Activated CD8-positive, alpha-beta memory T cell treated with anti-CD3 and anti-CD28 coated beads for 24 hours (primary cell): Measurements from ENCODE around the gene ZNF205.

ENCODE experiments used
- DNase-seq: peaks from one replicate; pipeline ENCODE4 v3.0.0-alpha.2; 2020

The ZNF205 gene

GRCh38 chr16:3106205-3106928 is 6.0 kb upstream of the ZNF205 start:
- DNase-seq: peak; percentile 97

- no peak for DNase-seq
These were observed 642 bp downstream of the ZNF205 start for GRCh38 chr16:3112881-3113574.

GRCh38 chr16:3113765-3114479 is 1.5 kb downstream of the ZNF205 start:
- no peak for DNase-seq

GRCh38 chr16:3115003-3115402 is 2.6 kb downstream of the ZNF205 start:
- DNase-seq: no peak

GRCh38 chr16:3115561-3115960 is 3.2 kb downstream of the ZNF205 start:
- no peak for DNase-seq

- no peak for DNase-seq
These were observed 5.9 kb downstream of the ZNF205 start for GRCh38 chr16:3118204-3118790.

- no peak for DNase-seq
These were observed 6.5 kb downstream of the ZNF205 start for GRCh38 chr16:3118846-3119245.

- no peak for DNase-seq
These were observed 6.9 kb downstream of the ZNF205 start for GRCh38 chr16:3119286-3119685.

GRCh38 chr16:3119701-3120408 is 7.5 kb downstream of the ZNF205 start:
- no peak for DNase-seq

GRCh38 chr16:3120435-3120834 is 8.0 kb downstream of the ZNF205 start:
- DNase-seq: no peak

- no peak for DNase-seq
These were observed 9.6 kb downstream of the ZNF205 start for GRCh38 chr16:3121851-3122467.

GRCh38 chr16:3122926-3123570 is 10.7 kb downstream of the ZNF205 start:
- DNase-seq: no peak

GRCh38 chr16:3123986-3124886 is 11.8 kb downstream of the ZNF205 start:
- DNase-seq: peak; percentile 98

GRCh38 chr16:3127745-3128144 is 15.4 kb downstream of the ZNF205 start:
- no peak for DNase-seq

GRCh38 chr16:3129137-3130131 is 17.0 kb downstream of the ZNF205 start:
- DNase-seq: peak; percentile 88

GRCh38 chr16:3131755-3132377 is 19.5 kb downstream of the ZNF205 start:
- DNase-seq: peak; percentile 75

GRCh38 chr16:3133844-3134243 is 21.5 kb downstream of the ZNF205 start:
- no peak for DNase-seq

GRCh38 chr16:3134338-3135125 is 22.1 kb downstream of the ZNF205 start, which contains the start of gene ZNF213:
ZNF213 (plus strand) TSS chr16:3135029; CDS start chr16:3137281, 2,252 bp downstream.
- DNase-seq: peak; percentile 91
